Caco-2 (cell line): Measurements from ENCODE around the gene SYNGR1. TPM values are rescaled to one million over a fixed set of nuclear protein-coding genes. Genes with fewer than 3 reads are reported as not detected.

Experiments
- BruUV-seq: library from RNA; stranded (reverse); fragments of 400-500 nt; replicated peaks from 2 replicates; lab custom pipeline; 2021; lab: Mats Ljungman, UMichigan
- CTCF ChIA-PET: fragments of 300-600 bp; sonication (Branson Sonifier 250); formaldehyde crosslinking; loops from one replicate; lab custom pipeline; 2022; ENCODE audit warnings: antibody characterized with exemption; lab: Charles Lee
- POLR2A ChIA-PET: fragments of 300-600 bp; sonication (Branson Sonifier 250); formaldehyde crosslinking; loops from one replicate; lab custom pipeline; 2022; ENCODE audit warnings: antibody characterized with exemption; lab: Charles Lee
- DNase-seq, 2 experiments: peaks; one replicate each; pipeline versions ENCODE4 v3.0.0 to v3.0.0-alpha.2; 2020 to 2022
- H3K27me3 ChIP-seq: replicated peaks from 2 replicates; pipeline ENCODE4 v1.6.0; 2011; ENCODE audit warnings: low read length; ENCODE audit not compliant: control insufficient read depth, insufficient read depth
- H3K36me3 ChIP-seq: 2 replicates; pipeline ENCODE4 v1.5.1; 2011; ENCODE audit warnings: low read length; ENCODE audit not compliant: control insufficient read depth, insufficient read depth
- H3K4me1 ChIP-seq: fragments of 250-450 bp; sonication (Bioruptor Pico); 2 replicates; pipeline ENCODE4 v1.5.1; 2020; ENCODE audit warnings: mild to moderate bottlenecking
- H3K4me3 ChIP-seq: 2 replicates; pipeline ENCODE4 v1.5.1; 2011; ENCODE audit warnings: low read depth, mild to moderate bottlenecking, control low read depth, low read length
- H3K9me3 ChIP-seq: fragments of 250-450 bp; sonication (Bioruptor Pico); 2 replicates; pipeline ENCODE4 v1.5.1; 2020; ENCODE audit warnings: mild to moderate bottlenecking, moderate library complexity
- H3K27ac Mint-ChIP-seq: one replicate; pipeline ENCODE4 v1.8.0; 2022; ENCODE audit warnings: mixed read lengths; ENCODE audit not compliant: unreplicated experiment
- H3K27me3 Mint-ChIP-seq: one replicate; pipeline ENCODE4 v1.8.0; 2022; ENCODE audit warnings: mixed read lengths; ENCODE audit not compliant: insufficient read depth, unreplicated experiment
- H3K36me3 Mint-ChIP-seq: one replicate; pipeline ENCODE4 v1.8.0; 2022; ENCODE audit warnings: mild to moderate bottlenecking, mixed read lengths; ENCODE audit not compliant: insufficient read depth, unreplicated experiment
- H3K4me1 Mint-ChIP-seq: one replicate; pipeline ENCODE4 v1.8.0; 2022; ENCODE audit warnings: low read depth, mixed read lengths; ENCODE audit not compliant: unreplicated experiment
- H3K4me3 Mint-ChIP-seq: one replicate; pipeline ENCODE4 v1.8.0; 2022; ENCODE audit warnings: mild to moderate bottlenecking, moderate library complexity, mixed read lengths; ENCODE audit not compliant: unreplicated experiment
- H3K9me3 Mint-ChIP-seq: one replicate; pipeline ENCODE4 v1.8.0; 2022; ENCODE audit warnings: mixed read lengths; ENCODE audit not compliant: unreplicated experiment
- intact Hi-C: fragments of 100-400 bp; cut with micrococcal nuclease; formaldehyde crosslinking; loops from one replicate; pipeline ENCODE4 v1.10.0; 2022; ENCODE audit not compliant: unreplicated experiment
- total RNA-seq: library from RNA; stranded (reverse); gene quantifications from 2 replicates; pipeline ENCODE4 v1.2.3, GENCODE V29; 2022
- TF ChIP-seq, protein P1 (sequence below), 2 experiments: fragments of 200-600 bp in 1 of 2; IDR thresholded peaks; 1 replicate in 1 of 2; 2 replicates in 1 of 2; pipeline versions ENCODE4 v1.5.1 to v1.8.0; 2011 to 2022; ENCODE audit warnings: antibody characterized with exemption in 1 of 2, control low read depth in 1 of 2, inconsistent platforms in 1 of 2, low read depth in 1 of 2, low read length in 1 of 2, mild to moderate bottlenecking in 1 of 2, moderate library complexity in 1 of 2; ENCODE audit not compliant: insufficient read depth in 1 of 2, severe bottlenecking in 1 of 2, unreplicated experiment in 1 of 2

Gene SYNGR1
- total RNA-seq, 1 experiment from 2014 or later: 20.2 TPM

GRCh38 chr22:39309881-39310714 is 39.7 kb upstream of the SYNGR1 start:
- Mint-ChIP-seq H3K27ac (no peak overlapping the region), H3K27me3 (no peaks in the 10 kb centered on the region), H3K9me3 (no peaks in the 10 kb centered on the region), H3K4me1 (no peaks in the 10 kb centered on the region), H3K36me3 (peaks cover 73% of the 10 kb centered on the region), H3K4me3 (no peak overlapping the region)
- Histone ChIP-seq H3K27me3 (no peaks in the 10 kb centered on the region), H3K9me3 (no peaks in the 10 kb centered on the region), H3K4me3 (no peak overlapping the region), H3K4me1 (peaks cover 8% of the 10 kb centered on the region; the same call in 1 of the 2 replicates), H3K36me3 (peaks cover 9% of the 10 kb centered on the region)
- intact Hi-C loops: loop anchor here (2.0 kb wide), 2 partner anchors 67 to 139 kb away; no protein-coding TSS in a partner anchor
- BruUV-seq: no TSS peak
- no peak for DNase-seq
- TF ChIP-seq, protein P1, sequence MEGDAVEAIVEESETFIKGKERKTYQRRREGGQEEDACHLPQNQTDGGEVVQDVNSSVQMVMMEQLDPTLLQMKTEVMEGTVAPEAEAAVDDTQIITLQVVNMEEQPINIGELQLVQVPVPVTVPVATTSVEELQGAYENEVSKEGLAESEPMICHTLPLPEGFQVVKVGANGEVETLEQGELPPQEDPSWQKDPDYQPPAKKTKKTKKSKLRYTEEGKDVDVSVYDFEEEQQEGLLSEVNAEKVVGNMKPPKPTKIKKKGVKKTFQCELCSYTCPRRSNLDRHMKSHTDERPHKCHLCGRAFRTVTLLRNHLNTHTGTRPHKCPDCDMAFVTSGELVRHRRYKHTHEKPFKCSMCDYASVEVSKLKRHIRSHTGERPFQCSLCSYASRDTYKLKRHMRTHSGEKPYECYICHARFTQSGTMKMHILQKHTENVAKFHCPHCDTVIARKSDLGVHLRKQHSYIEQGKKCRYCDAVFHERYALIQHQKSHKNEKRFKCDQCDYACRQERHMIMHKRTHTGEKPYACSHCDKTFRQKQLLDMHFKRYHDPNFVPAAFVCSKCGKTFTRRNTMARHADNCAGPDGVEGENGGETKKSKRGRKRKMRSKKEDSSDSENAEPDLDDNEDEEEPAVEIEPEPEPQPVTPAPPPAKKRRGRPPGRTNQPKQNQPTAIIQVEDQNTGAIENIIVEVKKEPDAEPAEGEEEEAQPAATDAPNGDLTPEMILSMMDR (IDR thresholded peaks at IDR 0.05; ENCODE audit: insufficient read depth in 1 of 2, low read depth in 1 of 2, low read length in 1 of 2, severe bottlenecking in 1 of 2, unreplicated experiment in 1 of 2): no peak
- CTCF ChIA-PET: interaction anchor here (0.6 to 2.2 kb wide), 13 partner anchors 10 to 541 kb away, joined by 3 to 14 read pairs (median 5); partner anchors contain the start of genes CBX7, PDGFB and RPL3
- POLR2A ChIA-PET: interaction anchor here (1.2 to 1.7 kb wide), 5 partner anchors 9 to 158 kb away, joined by 4 to 16 read pairs (median 8); partner anchors contain the start of genes CBX7, PDGFB and RPL3

- POLR2A ChIA-PET: interaction anchor here (0.7 to 1.7 kb wide), 6 partner anchors 8 to 159 kb away, joined by 3 to 16 read pairs (median 6); partner anchors contain the start of genes CBX7, PDGFB and RPL3
- no TSS peak for BruUV-seq
These were observed 38.0 kb upstream of the SYNGR1 start for GRCh38 chr22:39311592-39312400.

More at GRCh38 chr22:39311592-39312400, 38.0 kb upstream of the SYNGR1 start:
- H3K4me1 ChIP-seq: peaks cover 20% of the 10 kb centered on the region
- intact Hi-C loops: loop anchor here (2.0 kb wide), 2 partner anchors 69 to 141 kb away; no protein-coding TSS in a partner anchor
- DNase-seq: no peak
- Mint-ChIP-seq H3K4me3 (peak overlapping the region; percentile 48), H3K27ac (peak overlapping the region; percentile 88), H3K4me1 (no peaks in the 10 kb centered on the region), H3K27me3 (no peaks in the 10 kb centered on the region), H3K9me3 (no peaks in the 10 kb centered on the region), H3K36me3 (peaks cover 87% of the 10 kb centered on the region)
- CTCF ChIA-PET: interaction anchor here (0.6 to 2.2 kb wide), 17 partner anchors 8 to 547 kb away, joined by 3 to 14 read pairs (median 4); partner anchors contain the start of genes CBX7, PDGFB, RPL3 and TAB1
- H3K36me3 ChIP-seq: peaks cover 20% of the 10 kb centered on the region
- TF ChIP-seq, protein P1 (IDR thresholded peaks at IDR 0.05; ENCODE audit: insufficient read depth in 1 of 2, low read depth in 1 of 2, low read length in 1 of 2, severe bottlenecking in 1 of 2, unreplicated experiment in 1 of 2): no peak
- no peaks in the 10 kb centered on the region for H3K9me3 ChIP-seq
- no peaks in the 10 kb centered on the region for H3K27me3 ChIP-seq
- H3K4me3 ChIP-seq: no peak overlapping the region
